ENCODE data around the gene PLA2G2A.

- TF ChIP-seq EP300 (IDR thresholded peaks at IDR 0.05), result no peak
- no peak for TF ChIP-seq CTCF (IDR thresholded peaks at IDR 0.05)
- no peak for TF ChIP-seq POLR2A (IDR thresholded peaks at IDR 0.05)
- TF ChIP-seq POLR2AphosphoS5 (IDR thresholded peaks at IDR 0.05), result no peak
Observed at GRCh38 chr1:19981170-19981506, 1.7 kb upstream of the PLA2G2A start.
